Naive B cell (primary cell): ENCODE measurements around the gene CPZ. TPM values are rescaled to one million over a fixed set of nuclear protein-coding genes. Genes with fewer than 3 reads are reported as not detected.
A peak's percentile ranks its signal among the peaks of the same experiment; 100 is the strongest.

Experiments
- ATAC-seq, 2 donors: fragments of 150-1000 bp; cut with Tn5 transposase; 2 replicates each; pipeline ENCODE4 v1.10.0; 2021; ENCODE audit warnings: low read depth in 2 of 2, mild to moderate bottlenecking in 2 of 2, moderate library complexity in 2 of 2
- DNase-seq: peaks from one replicate; pipeline ENCODE4 v3.0.0; 2022
- H3K27ac Mint-ChIP-seq, 6 donors: one replicate each; pipeline ENCODE4 v1.8.0; 2020 to 2022; ENCODE audit warnings: mild to moderate bottlenecking in 6 of 6, mixed read lengths in 6 of 6, moderate library complexity in 5 of 6, inconsistent platforms in 2 of 6
- H3K27me3 Mint-ChIP-seq, 3 donors: one replicate each; pipeline ENCODE4 v1.8.0; 2021 to 2022; ENCODE audit warnings: mixed read lengths in 3 of 3, mild to moderate bottlenecking in 1 of 3
- H3K36me3 Mint-ChIP-seq, 2 donors: one replicate each; pipeline ENCODE4 v1.8.0; 2020 to 2022; ENCODE audit warnings: mixed read lengths in 2 of 2, inconsistent platforms in 1 of 2, mild to moderate bottlenecking in 1 of 2
- H3K4me1 Mint-ChIP-seq, 3 donors: one replicate each; pipeline ENCODE4 v1.8.0; 2020 to 2022; ENCODE audit warnings: mixed read lengths in 3 of 3, inconsistent platforms in 1 of 3, mild to moderate bottlenecking in 1 of 3, moderate library complexity in 1 of 3
- H3K4me3 Mint-ChIP-seq, 8 donors: one replicate each; pipeline ENCODE4 v1.8.0; 2020 to 2022; ENCODE audit warnings: mild to moderate bottlenecking in 8 of 8, mixed read lengths in 8 of 8, moderate library complexity in 8 of 8, inconsistent platforms in 2 of 8
- H3K9me3 Mint-ChIP-seq, 7 donors: one replicate each; pipeline ENCODE4 v1.8.0; 2020 to 2022; ENCODE audit warnings: mixed read lengths in 7 of 7, mild to moderate bottlenecking in 5 of 7, inconsistent platforms in 2 of 7, moderate library complexity in 1 of 7
- polyA plus RNA-seq, 6 donors: library from polyadenylated mRNA; unstranded; fragments of 300-500 nt; fragmentation: Illumina TruSeq; gene quantifications; one replicate each; pipeline ENCODE4 v1.2.3, GENCODE V29; 2021; ENCODE audit warnings: low read depth in 6 of 6

CPZ gene
- polyA plus RNA-seq, 6 donors from 2014 or later: not detected

DNA sequence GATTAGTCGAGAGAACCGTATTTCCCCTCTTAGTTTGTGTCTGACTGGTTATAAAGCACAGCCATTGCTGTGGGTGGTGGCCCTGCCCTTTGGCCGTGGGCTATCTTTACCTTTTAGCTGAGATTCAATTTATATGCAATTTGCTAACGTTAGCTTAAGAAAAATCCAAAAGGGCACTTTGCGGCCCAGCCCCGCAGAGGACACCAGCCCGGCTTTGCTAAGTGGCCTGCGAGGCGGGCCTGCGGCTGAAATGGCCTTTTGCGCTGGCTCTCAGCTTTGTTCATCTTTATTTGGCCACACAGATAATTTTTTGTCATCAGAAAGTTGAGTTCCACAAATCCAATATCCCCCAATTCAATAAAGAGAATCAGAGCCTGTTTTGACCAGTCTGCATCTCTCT is 48.3 kb downstream of the CPZ start:
- H3K4me3 Mint-ChIP-seq: no peak overlapping the region
- H3K27ac Mint-ChIP-seq: peak overlapping the region in 1 of 6 donors; percentile 63
- ATAC-seq (no peak), DNase-seq (no peak)
- peaks cover 0 to 7% (median 4%) of the 10 kb centered on the region in 3 donors for H3K27me3 Mint-ChIP-seq
- peaks cover 0 to 3% (median 0%) of the 10 kb centered on the region in 7 donors for H3K9me3 Mint-ChIP-seq
- no peaks in the 10 kb centered on the region for H3K4me1 Mint-ChIP-seq
- H3K36me3 Mint-ChIP-seq: no peaks in the 10 kb centered on the region

DNA sequence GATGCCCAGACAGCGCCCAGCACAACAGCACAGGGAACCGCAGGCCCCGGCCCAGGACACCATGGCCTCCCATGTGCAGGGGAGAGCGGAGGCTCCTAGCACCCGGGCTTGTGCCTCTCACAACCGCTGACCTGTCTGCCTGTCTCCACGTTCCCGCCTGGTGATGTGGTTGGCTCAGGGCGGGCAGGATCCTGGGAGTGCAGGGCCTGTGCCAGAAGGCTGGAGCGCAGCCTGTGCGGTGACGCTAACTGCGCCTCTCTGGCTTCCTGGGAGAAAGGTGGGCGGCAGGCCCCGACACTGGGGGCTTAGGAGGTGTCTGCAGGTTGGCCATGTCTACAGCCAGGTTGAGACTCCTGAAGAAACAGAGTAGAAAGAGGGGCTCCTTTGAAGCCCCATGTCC is 48.7 kb downstream of the CPZ start:
- H3K27me3 Mint-ChIP-seq: peaks cover 0 to 7% (median 4%) of the 10 kb centered on the region in 3 donors
- no peaks in the 10 kb centered on the region for H3K36me3 Mint-ChIP-seq
- ATAC-seq (no peak), DNase-seq (no peak)
- H3K4me1 Mint-ChIP-seq: no peaks in the 10 kb centered on the region
- peak overlapping the region in 1 of 6 donors; percentile 21 for H3K27ac Mint-ChIP-seq
- peaks cover 0 to 3% (median 0%) of the 10 kb centered on the region in 7 donors for H3K9me3 Mint-ChIP-seq
- H3K4me3 Mint-ChIP-seq: no peak overlapping the region

DNA sequence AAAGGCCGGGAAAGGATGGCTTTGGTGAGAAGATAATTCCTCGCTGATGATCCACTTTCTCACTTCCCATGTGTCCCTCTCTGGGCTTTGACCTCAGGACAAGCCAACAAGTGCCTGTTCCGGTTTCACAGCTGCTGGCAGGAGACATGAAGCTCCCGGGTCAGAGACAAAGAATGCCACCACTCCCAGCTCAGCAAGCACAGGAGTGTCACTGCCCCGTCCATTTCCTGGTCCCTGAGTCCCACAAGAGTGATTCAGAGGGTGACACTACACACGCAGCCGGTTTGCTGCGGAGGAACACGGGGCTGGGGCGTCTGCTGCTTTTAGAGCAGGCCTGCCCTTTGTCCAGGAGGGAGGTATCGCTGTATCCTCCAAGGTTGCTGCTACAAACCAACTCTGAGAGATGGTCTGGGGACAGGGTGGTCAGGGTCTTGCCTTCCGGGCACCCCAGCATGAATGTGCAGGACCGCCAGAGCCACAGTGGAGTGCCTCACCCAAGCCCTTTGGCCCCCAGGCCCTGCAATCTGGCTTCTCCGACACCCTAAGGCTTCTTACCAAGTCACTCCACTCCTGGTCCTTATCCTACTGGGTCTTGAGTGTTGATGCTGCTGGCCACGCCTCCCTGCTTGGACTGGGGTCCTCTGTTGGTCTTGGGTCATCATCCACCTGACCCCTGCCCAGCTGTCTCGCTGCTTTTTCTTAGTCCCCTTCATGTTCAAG is 49.5 kb downstream of the CPZ start:
- no peak for DNase-seq
- no peaks in the 10 kb centered on the region for H3K36me3 Mint-ChIP-seq
- ATAC-seq: no peak
- H3K27ac Mint-ChIP-seq: peak overlapping the region in 1 of 6 donors; percentile 81
- H3K9me3 Mint-ChIP-seq: peaks cover 0 to 3% (median 0%) of the 10 kb centered on the region in 7 donors
- H3K4me3 Mint-ChIP-seq: peak overlapping the region in 1 of 8 donors; percentile 37
- H3K27me3 Mint-ChIP-seq: peaks cover 0 to 7% (median 4%) of the 10 kb centered on the region in 3 donors
- no peaks in the 10 kb centered on the region for H3K4me1 Mint-ChIP-seq

DNA sequence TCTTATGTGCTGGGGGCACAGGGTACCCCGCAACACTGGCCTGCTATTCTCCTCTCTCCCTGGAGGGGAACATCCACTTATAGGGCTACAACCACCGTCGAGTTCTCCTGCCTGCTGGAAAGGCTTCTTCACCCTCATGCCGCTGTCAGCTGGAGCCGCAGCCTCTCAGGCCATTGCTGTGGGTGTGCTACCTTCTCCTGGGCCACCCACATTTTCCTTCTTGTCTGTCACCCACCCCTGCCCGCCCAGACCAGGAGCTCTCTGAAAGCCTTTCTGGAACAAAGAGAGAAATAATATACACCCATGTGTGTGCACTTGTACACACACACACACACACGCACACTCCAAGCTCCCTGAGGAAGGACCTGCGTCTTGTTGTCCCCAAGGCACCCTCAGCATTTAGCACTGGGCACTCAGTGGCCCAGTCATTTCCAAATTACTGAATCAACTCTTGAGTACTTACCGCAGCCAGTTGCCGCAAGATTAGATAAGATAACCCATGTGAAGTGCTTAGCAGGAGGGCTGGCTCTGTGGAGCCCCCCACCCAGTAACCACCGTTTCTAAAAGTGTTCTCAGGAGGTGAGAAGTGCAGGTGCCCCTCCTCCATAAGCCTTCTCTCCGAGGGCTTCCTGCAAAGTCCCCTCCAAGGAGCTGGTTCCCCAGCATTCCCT is 50.2 kb downstream of the CPZ start:
- H3K4me1 Mint-ChIP-seq: no peaks in the 10 kb centered on the region
- H3K4me3 Mint-ChIP-seq: peak overlapping the region in 1 of 8 donors; percentile 37
- peaks cover 0 to 3% (median 0%) of the 10 kb centered on the region in 7 donors for H3K9me3 Mint-ChIP-seq

DNA sequence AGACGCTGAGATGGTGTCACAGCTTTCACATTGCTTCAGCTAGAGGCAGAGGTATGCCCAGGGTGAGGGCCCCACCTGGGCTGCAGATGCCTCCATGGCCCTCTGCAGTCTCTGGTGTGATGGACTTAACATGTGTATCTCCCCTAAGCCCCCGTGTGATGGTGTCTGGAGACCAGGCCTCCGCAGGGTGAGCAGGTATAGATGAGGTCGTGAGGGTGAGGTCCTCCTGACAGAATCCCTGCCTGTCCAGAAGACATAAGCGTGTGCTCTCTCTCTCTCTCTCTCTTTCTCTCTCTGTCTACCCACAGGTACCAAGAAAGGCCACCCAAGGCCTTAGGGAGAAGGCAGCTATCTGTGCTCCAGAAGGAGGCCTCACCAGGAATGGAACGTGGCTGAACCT is 50.9 kb downstream of the CPZ start:
- no peak overlapping the region for H3K4me3 Mint-ChIP-seq
- H3K27ac Mint-ChIP-seq: no peak overlapping the region
- no peaks in the 10 kb centered on the region for H3K36me3 Mint-ChIP-seq
- peaks cover 0 to 3% (median 0%) of the 10 kb centered on the region in 7 donors for H3K9me3 Mint-ChIP-seq
- no peak for ATAC-seq
- H3K4me1 Mint-ChIP-seq: no peaks in the 10 kb centered on the region
- H3K27me3 Mint-ChIP-seq: peaks cover 0 to 7% (median 5%) of the 10 kb centered on the region in 3 donors
- DNase-seq: no peak

More for the DNA sequence above, 50.2 kb downstream of the CPZ start:
- peak overlapping the region in 1 of 6 donors; percentile 81 for H3K27ac Mint-ChIP-seq
- DNase-seq (no peak), ATAC-seq (no peak)
- H3K36me3 Mint-ChIP-seq: no peaks in the 10 kb centered on the region
- peaks cover 0 to 7% (median 4%) of the 10 kb centered on the region in 3 donors for H3K27me3 Mint-ChIP-seq

DNA sequence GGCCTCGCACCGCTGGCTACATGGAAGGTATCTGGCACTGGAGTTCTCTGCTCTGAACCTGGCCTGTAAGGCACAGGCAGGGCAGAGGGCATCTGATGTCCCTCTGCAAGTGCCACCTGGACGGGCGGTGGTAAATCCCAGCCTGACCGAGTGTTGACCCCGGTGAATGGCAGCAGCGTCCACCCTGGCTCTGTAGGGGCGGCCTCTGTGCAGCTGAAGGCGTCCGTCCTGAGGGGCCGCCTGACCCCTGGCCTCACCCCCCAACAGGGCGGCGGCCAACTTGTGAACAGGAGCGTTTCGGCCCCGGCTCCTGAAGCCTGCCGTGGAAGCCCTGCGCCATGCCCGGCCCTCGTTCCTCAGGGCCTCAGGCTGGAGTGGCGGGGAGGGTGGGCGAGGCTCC is 51.4 kb downstream of the CPZ start:
- ATAC-seq (no peak), DNase-seq (no peak)
- H3K36me3 Mint-ChIP-seq: no peaks in the 10 kb centered on the region
- H3K4me1 Mint-ChIP-seq: no peaks in the 10 kb centered on the region
- peaks cover 0 to 3% (median 0%) of the 10 kb centered on the region in 7 donors for H3K9me3 Mint-ChIP-seq
- no peak overlapping the region for H3K4me3 Mint-ChIP-seq
- H3K27ac Mint-ChIP-seq: no peak overlapping the region
- H3K27me3 Mint-ChIP-seq: peaks cover 0 to 8% (median 5%) of the 10 kb centered on the region in 3 donors

DNA sequence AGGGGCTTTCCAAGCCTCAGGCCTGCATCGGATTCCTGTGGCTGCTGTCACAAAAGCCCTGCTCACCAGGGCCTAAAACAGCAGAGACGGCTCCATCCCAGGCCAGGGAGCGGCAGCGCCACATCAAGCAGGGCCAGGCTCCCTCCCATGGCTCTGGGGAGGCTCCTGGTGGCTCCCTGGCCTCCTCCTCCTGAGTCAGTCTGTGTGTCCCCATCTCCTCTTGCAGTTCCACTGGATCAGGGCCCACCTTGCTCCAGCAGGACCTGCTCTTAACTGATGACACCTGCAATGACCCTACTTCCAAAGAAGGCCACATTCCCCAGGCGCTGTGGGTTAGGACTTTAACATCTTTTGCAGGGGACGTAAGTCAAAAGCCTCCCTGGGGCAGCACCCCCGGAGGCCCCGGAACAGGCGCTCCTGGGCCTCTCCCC is 51.9 kb downstream of the CPZ start:
- no peak overlapping the region for H3K27ac Mint-ChIP-seq
- DNase-seq: no peak
- H3K27me3 Mint-ChIP-seq: peaks cover 0 to 8% (median 0%) of the 10 kb centered on the region in 3 donors
- peaks cover 0 to 2% (median 0%) of the 10 kb centered on the region in 7 donors for H3K9me3 Mint-ChIP-seq
- H3K4me3 Mint-ChIP-seq: no peak overlapping the region
- no peaks in the 10 kb centered on the region for H3K4me1 Mint-ChIP-seq
- H3K36me3 Mint-ChIP-seq: no peaks in the 10 kb centered on the region
- no peak for ATAC-seq

DNA sequence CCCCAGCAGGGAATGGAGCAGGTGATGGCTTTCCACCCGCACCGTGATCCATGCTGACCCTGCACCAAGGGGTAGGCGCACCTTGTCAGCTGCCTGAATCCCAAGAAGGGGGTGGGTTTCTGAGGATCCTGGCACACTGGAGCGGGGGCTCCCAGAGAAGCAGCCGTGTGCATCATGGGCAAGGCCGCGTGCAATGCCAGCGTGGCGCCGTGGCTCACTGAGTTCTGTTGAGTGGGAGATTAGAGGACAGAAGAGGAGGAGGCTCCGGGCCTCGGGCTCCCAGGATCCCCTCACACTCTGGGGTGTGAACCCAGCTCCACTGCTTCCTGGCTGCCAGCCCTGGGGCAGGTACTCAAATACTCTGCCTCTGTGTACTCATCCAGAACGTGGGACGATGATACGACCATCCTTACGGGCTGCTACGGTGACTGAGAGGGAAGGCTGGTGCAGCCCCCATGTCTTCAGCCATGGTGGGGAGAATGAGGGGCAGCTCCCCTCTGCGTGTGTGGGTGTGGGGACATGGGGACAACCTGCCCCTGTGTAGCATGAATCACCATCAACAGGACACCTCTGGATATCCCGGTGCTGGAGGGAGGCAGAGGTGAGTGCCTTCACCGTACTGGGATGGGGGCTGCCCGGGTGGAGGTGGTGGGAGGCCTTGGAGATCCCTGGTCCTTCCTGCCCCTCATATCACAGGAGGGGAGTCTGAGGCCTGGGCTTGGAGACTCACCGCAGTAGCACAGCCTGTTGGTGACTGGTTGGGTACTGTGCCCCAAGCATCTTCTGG is 52.6 kb downstream of the CPZ start:
- no peaks in the 10 kb centered on the region for H3K4me1 Mint-ChIP-seq
- peaks cover 0 to 8% (median 0%) of the 10 kb centered on the region in 3 donors for H3K27me3 Mint-ChIP-seq
- no peak overlapping the region for H3K27ac Mint-ChIP-seq
- ATAC-seq (no peak), DNase-seq (no peak)
- no peaks in the 10 kb centered on the region for H3K36me3 Mint-ChIP-seq
- H3K4me3 Mint-ChIP-seq: no peak overlapping the region
- H3K9me3 Mint-ChIP-seq: peaks cover 0 to 2% (median 0%) of the 10 kb centered on the region in 7 donors

DNA sequence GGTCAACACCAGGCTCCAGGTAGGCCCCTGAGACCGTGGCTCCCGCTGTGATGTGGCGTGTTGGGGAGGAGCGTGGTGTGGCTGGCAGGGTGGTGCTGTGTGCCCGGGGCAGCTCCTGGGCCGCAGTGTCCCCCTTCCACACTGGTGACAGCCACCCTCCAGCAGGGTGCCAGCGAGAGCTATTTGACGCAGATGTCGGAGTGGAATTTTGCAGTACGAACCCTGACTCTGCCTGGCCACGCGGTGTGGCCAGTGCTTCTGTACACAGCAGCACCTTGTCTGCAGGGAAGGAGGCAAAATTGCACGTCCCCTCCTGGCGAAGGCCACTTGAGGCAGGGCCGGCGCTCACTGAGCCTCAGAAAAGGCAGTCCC is 53.2 kb downstream of the CPZ start:
- Mint-ChIP-seq H3K4me1 (no peaks in the 10 kb centered on the region), H3K36me3 (no peaks in the 10 kb centered on the region), H3K27me3 (peaks cover 0 to 8% (median 0%) of the 10 kb centered on the region in 3 donors), H3K9me3 (peaks cover 0 to 1% (median 0%) of the 10 kb centered on the region in 7 donors), H3K27ac (no peak overlapping the region), H3K4me3 (no peak overlapping the region)
- no peak for DNase-seq
- no peak for ATAC-seq

DNA sequence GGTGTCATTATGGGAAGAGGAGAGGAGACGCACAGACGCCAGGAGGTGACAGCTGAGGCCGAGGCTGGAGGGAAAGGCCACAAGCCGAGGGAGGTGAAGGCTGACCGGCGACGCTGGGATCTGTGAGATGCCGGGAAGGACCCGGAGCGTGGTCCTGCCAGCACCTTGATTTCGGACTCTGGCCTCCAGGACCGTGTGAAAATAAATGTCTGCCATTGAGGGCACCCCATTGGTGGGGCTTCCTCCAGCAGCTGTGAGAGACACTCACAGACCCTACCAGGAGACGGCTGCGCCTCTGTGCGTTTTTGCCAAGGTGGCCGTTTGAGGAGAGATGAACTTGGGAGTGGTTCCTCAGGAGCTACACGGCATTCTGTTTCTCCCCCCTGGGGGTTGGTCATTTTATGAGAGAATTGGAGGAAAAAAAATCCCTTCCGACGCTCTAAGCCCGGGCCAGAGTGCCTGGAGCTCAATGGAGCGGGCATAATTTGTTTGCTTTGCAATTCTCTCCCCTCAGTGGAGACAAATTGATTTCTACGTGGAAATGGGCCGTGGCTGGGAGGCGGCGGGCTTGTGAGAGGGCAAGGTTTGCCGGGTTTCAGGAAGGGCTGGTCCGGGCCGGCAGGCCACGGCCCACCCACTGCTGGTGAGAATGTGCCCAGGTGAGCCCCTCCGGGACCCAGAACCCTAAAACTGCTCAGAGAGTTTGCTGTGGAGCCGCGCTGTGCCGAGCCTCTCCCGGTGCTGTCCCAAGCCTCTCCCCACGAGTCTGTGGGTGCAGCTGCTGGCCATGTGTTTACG is 53.9 kb downstream of the CPZ start:
- peaks cover 0 to 8% (median 0%) of the 10 kb centered on the region in 3 donors for H3K27me3 Mint-ChIP-seq
- peaks cover 0 to 1% (median 0%) of the 10 kb centered on the region in 7 donors for H3K9me3 Mint-ChIP-seq
- H3K4me1 Mint-ChIP-seq: no peaks in the 10 kb centered on the region
- H3K36me3 Mint-ChIP-seq: no peaks in the 10 kb centered on the region
- ATAC-seq (no peak), DNase-seq (no peak)
- no peak overlapping the region for H3K4me3 Mint-ChIP-seq
- no peak overlapping the region for H3K27ac Mint-ChIP-seq

DNA sequence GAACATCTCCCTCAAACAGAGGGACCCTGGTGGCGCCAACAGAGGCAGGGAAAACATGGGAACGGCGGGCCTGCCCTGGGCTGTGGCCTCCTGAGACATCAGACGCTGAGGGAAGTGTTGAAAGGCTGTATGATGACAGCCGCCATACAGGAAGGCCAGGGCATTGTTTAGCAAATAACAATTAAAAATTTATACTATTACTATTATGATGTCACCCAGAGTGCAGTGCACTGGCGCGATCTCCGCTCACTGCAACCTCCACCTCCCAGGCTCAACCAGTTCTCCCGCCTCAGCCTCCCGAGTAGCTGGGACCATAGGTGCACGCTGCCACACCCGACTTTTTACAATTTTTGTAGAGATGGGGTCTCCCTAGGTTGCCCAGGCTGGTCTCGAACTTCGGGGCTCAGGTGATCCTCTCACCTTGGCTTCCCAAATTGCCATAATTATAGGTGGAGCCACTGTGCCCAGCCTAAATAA is 54.6 kb downstream of the CPZ start:
- Mint-ChIP-seq H3K27me3 (peaks cover 0 to 8% (median 0%) of the 10 kb centered on the region in 3 donors), H3K27ac (no peak overlapping the region), H3K9me3 (peaks cover 0 to 1% (median 0%) of the 10 kb centered on the region in 7 donors), H3K4me1 (no peaks in the 10 kb centered on the region), H3K4me3 (no peak overlapping the region), H3K36me3 (no peaks in the 10 kb centered on the region)
- ATAC-seq (no peak), DNase-seq (no peak)

DNA sequence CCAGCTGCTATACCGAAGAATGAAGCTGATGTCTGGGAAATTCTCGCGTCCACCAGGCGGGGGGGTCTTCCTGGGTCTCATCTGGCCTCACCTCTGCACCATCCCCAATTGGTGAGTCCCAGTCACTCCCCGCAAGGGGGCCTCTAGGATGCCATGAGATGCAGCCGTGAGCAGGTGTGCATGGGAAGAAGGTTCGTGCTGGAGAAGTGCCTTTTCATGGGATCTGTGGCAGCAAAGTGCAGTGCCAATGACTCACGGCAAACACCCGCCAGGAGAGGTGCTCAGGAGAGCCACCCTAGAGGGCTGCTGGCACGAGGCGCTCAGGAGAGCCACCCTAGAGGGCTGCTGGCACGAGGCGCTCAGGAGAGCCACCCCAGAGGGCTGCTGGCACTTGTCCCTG is 55.1 kb downstream of the CPZ start:
- Mint-ChIP-seq H3K4me1 (no peaks in the 10 kb centered on the region), H3K9me3 (peaks cover 0 to 1% (median 0%) of the 10 kb centered on the region in 7 donors), H3K27ac (no peak overlapping the region), H3K27me3 (peaks cover 0 to 4% (median 0%) of the 10 kb centered on the region in 3 donors), H3K36me3 (no peaks in the 10 kb centered on the region), H3K4me3 (no peak overlapping the region)
- ATAC-seq (no peak), DNase-seq (no peak)
